Lung (tissue), 12 donors: ENCODE results near the gene OR2S2. TPM values are rescaled to one million over a fixed set of nuclear protein-coding genes. Genes with fewer than 3 reads are reported as not detected.

ENCODE experiments used
- ATAC-seq: fragments of 200-7000 bp; cut with Tn5 transposase; one replicate; pipeline ENCODE4 v1.9.1; 2020; ENCODE audit warnings: moderate number of reproducible peaks; ENCODE audit not compliant: insufficient read depth, low FRiP score
- DNase-seq, 3 donors: peaks; one replicate each; pipeline ENCODE4 v3.0.0-alpha.2; 2013 to 2017
- H3K27ac ChIP-seq, 2 donors: one replicate each; pipeline ENCODE4 v1.5.1; 2013; ENCODE audit warnings: mild to moderate bottlenecking in 2 of 2, moderate library complexity in 2 of 2, control low read depth in 1 of 2, inconsistent platforms in 1 of 2, low read depth in 1 of 2, low read length in 1 of 2
- H3K27me3 ChIP-seq, 3 donors: one replicate each; pipeline ENCODE4 v1.5.1; 2013; ENCODE audit warnings: low read length in 2 of 3; ENCODE audit not compliant: control insufficient read depth in 3 of 3, insufficient read depth in 3 of 3
- H3K36me3 ChIP-seq, 4 donors: one replicate each; pipeline ENCODE4 v1.5.1; 2013; ENCODE audit warnings: low read length in 4 of 4, mild to moderate bottlenecking in 1 of 4, moderate library complexity in 1 of 4; ENCODE audit not compliant: control insufficient read depth in 4 of 4, insufficient read depth in 4 of 4
- H3K4me1 ChIP-seq, 5 donors: one replicate each; pipeline ENCODE4 v1.5.1; 2013; ENCODE audit warnings: low read length in 5 of 5, mild to moderate bottlenecking in 2 of 5, moderate library complexity in 1 of 5; ENCODE audit not compliant: control insufficient read depth in 5 of 5, insufficient read depth in 5 of 5
- H3K4me3 ChIP-seq: one replicate; pipeline ENCODE4 v1.5.1; 2013; ENCODE audit warnings: mild to moderate bottlenecking, control low read depth, moderate library complexity
- H3K9ac ChIP-seq, 2 donors: one replicate each; pipeline ENCODE4 v1.5.1; 2013; ENCODE audit warnings: low read length in 2 of 2, control low read depth in 1 of 2; ENCODE audit not compliant: insufficient read depth in 1 of 2
- H3K9me3 ChIP-seq, 4 donors: one replicate each; pipeline ENCODE4 v1.5.1; 2013; ENCODE audit warnings: low read length in 3 of 4, mild to moderate bottlenecking in 1 of 4, moderate library complexity in 1 of 4; ENCODE audit not compliant: control insufficient read depth in 4 of 4, insufficient read depth in 3 of 4
- WGBS, 2 donors: extraction: QIAGEN DNeasy Blood & Tissue Kit; methylation state at CpG; one replicate each; pipeline ENCODE4 v1.1.7; 2013; 5-methylcytosine and 5-hydroxymethylcytosine counted together
- polyA plus RNA-seq, 2 donors: library from polyadenylated mRNA; stranded (reverse); fragments of 200-250 nt; gene quantifications; one replicate each; pipeline ENCODE4 v1.2.1, GENCODE V29; 2013
- total RNA-seq, 2 donors: library from RNA; depleted of rRNA in 1 of 2; stranded (reverse); fragments of >200 nt in 1 of 2; gene quantifications; one replicate each; pipeline ENCODE4 v1.2.1, GENCODE V29; 2014 to 2021
- TF ChIP-seq, protein P1 (sequence below): IDR thresholded peaks from 2 replicates; pipeline ENCODE4 v1.5.1; 2012; ENCODE audit warnings: mild to moderate bottlenecking; ENCODE audit errors: control extremely low read depth, extremely low read depth
- donor health status: control.
- donor health status: control.
- donor health status: Bipolar disorder and iron deficiency.
- donor health status: healthy.
- donor health status: DM: yes; HTN: yes; CAD: no.

Gene OR2S2
- total and polyA plus RNA-seq, 4 donors: not detected

DNA sequence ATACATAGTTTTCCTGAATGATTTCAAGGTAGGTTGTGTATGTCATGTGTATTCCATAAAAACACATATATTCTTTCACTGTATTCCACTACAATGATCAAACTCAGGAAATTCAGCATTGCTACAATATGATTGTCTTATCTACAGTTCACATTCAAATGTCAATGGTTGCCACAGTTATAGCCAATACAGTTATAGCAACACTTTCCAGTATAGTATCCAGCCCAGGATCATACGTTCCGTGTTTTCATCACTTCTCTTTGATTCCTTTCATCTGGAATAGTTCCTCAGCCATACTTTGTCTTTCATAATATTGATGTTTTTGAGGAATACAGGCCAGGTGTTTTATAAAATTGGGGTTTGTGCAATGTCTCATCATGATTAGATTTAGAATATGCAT is 9.5 kb downstream of the OR2S2 start:
- WGBS, 2 donors: 60 to 78% methylated on average over 2 of the region's 2 CpGs
- Histone ChIP-seq H3K27me3 (peaks cover 0 to 3% (median 0%) of the 10 kb centered on the region in 3 donors), H3K4me3 (no peak overlapping the region), H3K9me3 (no peaks in the 10 kb centered on the region), H3K27ac (no peak overlapping the region), H3K4me1 (peaks cover 0 to 12% (median 0%) of the 10 kb centered on the region in 5 donors), H3K36me3 (no peaks in the 10 kb centered on the region), H3K9ac (no peak overlapping the region)
- TF ChIP-seq, protein P1, sequence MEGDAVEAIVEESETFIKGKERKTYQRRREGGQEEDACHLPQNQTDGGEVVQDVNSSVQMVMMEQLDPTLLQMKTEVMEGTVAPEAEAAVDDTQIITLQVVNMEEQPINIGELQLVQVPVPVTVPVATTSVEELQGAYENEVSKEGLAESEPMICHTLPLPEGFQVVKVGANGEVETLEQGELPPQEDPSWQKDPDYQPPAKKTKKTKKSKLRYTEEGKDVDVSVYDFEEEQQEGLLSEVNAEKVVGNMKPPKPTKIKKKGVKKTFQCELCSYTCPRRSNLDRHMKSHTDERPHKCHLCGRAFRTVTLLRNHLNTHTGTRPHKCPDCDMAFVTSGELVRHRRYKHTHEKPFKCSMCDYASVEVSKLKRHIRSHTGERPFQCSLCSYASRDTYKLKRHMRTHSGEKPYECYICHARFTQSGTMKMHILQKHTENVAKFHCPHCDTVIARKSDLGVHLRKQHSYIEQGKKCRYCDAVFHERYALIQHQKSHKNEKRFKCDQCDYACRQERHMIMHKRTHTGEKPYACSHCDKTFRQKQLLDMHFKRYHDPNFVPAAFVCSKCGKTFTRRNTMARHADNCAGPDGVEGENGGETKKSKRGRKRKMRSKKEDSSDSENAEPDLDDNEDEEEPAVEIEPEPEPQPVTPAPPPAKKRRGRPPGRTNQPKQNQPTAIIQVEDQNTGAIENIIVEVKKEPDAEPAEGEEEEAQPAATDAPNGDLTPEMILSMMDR: no peak
- DNase-seq (no peak), ATAC-seq (no peak)

DNA sequence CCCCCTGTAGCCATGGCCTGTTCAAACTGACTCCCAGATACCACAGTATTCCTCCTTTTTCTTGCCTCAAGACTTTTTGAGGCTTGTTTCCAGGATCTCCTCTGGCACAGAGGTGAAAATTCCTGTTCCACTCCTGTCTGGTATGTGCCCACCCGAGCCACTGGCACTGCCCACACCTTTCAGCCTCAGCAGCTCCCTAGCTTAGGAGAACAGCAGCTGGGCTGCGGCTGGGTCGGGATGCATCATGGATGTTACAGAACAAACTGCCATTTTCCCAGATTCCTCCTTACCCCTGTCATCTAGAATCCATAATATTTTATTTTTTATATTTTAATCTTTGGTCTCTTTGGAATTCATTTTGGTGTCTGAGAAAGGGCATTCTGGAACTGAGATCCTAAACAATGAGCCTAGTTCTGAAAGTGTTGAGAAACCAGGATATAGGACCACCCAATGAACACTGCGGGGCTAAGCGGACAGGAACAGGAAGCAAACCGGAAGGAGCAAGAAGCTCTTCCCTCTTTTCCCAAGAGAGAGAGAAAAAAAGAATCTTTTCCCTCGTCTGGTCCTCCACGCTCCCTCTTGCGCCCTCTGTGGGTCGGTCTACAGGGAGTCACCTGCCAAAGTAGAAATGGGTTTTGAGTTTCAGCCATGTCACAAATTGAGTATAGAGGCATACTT is 12.5 kb downstream of the OR2S2 start:
- H3K27ac ChIP-seq: peak overlapping the region; percentile 10 to 78
- no peak overlapping the region for H3K9ac ChIP-seq
- TF ChIP-seq, protein P1: peak; percentile 61
- peaks cover 0 to 12% (median 0%) of the 10 kb centered on the region in 5 donors for H3K4me1 ChIP-seq
- H3K9me3 ChIP-seq: no peaks in the 10 kb centered on the region
- H3K4me3 ChIP-seq: no peak overlapping the region
- H3K27me3 ChIP-seq: peaks cover 0 to 3% (median 0%) of the 10 kb centered on the region in 3 donors
- peak; percentile 80 to 89 (median 88) for DNase-seq
- no peaks in the 10 kb centered on the region for H3K36me3 ChIP-seq
- WGBS, 2 donors: 27 to 32% methylated on average over 10 of the region's 10 CpGs
- ATAC-seq: peak; percentile 10

DNA sequence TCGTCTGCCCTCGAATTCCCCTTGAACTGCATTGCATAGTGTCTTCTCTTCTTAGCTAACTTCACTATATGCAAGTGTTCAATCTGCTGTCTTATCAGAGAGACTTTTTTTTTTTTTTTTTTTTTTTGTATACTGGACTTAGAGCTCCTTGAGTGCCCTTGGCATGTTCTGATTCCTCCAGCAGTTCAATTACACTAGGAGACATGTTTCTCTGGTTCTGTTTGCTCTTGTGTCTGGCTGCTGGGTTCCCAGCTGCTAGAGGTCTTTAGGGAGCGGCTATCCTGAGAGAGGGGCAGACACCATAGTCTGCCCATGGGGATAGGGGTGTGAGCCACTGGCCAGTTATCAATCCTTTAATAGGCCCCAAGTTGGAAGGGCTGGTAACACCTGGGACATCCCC is 13.1 kb downstream of the OR2S2 start:
- TF ChIP-seq, protein P1: no peak
- 62 to 88% methylated on average over 3 of the region's 3 CpGs for WGBS, 2 donors
- ATAC-seq (no peak), DNase-seq (no peak)
- peak overlapping the region in 1 of 2 donors; percentile 78 for H3K27ac ChIP-seq
- H3K36me3 ChIP-seq: no peaks in the 10 kb centered on the region
- H3K9ac ChIP-seq: no peak overlapping the region
- no peaks in the 10 kb centered on the region for H3K9me3 ChIP-seq
- H3K27me3 ChIP-seq: peaks cover 0 to 3% (median 0%) of the 10 kb centered on the region in 3 donors
- H3K4me1 ChIP-seq: peaks cover 0 to 12% (median 0%) of the 10 kb centered on the region in 5 donors
- H3K4me3 ChIP-seq: no peak overlapping the region
